HG02852 (cell line): ENCODE measurements around the gene POLR2B.
"Not testable (repeated sequence)": the region's sequence is repeated elsewhere in the genome, so short reads cannot be mapped to it uniquely, and the experiment has no call there.

ENCODE experiments used
- ATAC-seq: cut with Tn5 transposase; IDR thresholded peaks from one replicate; pipeline ENCODE4 v1.9.1; 2021; ENCODE audit warnings: mild to moderate bottlenecking, moderate library complexity; ENCODE audit not compliant: unreplicated experiment

Gene POLR2B

GRCh38 chr4:56986192-56986591 lies 7.5 kb downstream of the POLR2B start:
- no peak for ATAC-seq

GRCh38 chr4:56986952-56987351 lies 8.3 kb downstream of the POLR2B start:
- ATAC-seq, result no peak

GRCh38 chr4:56990109-56990905 lies 11.6 kb downstream of the POLR2B start:
- ATAC-seq, result no peak

- ATAC-seq, result no peak
These were observed 16.8 kb downstream of the POLR2B start for GRCh38 chr4:56995525-56995924.

- ATAC-seq, result no peak
These were observed 21.1 kb downstream of the POLR2B start for GRCh38 chr4:56999751-57000150.

GRCh38 chr4:57013543-57014120 lies 34.9 kb downstream of the POLR2B start:
- no peak for ATAC-seq

- ATAC-seq, result no peak
These were observed 40.3 kb downstream of the POLR2B start for GRCh38 chr4:57018980-57019379.

GRCh38 chr4:57020467-57021101 lies 41.9 kb downstream of the POLR2B start:
- no peak for ATAC-seq

- no peak for ATAC-seq
These were observed 44.4 kb downstream of the POLR2B start for GRCh38 chr4:57023104-57023503.

GRCh38 chr4:57034520-57034919 lies 55.8 kb downstream of the POLR2B start:
- ATAC-seq, result no peak

- peak; percentile 70 for ATAC-seq
These were observed 59.4 kb downstream of the POLR2B start for GRCh38 chr4:57037982-57038604.

GRCh38 chr4:57039345-57039744 lies 60.6 kb downstream of the POLR2B start:
- no peak for ATAC-seq

- ATAC-seq, result no peak
These were observed 61.8 kb downstream of the POLR2B start for GRCh38 chr4:57040510-57040909.

GRCh38 chr4:57041020-57041419 lies 62.3 kb downstream of the POLR2B start:
- ATAC-seq, result no peak

GRCh38 chr4:57042711-57043169 lies 64.0 kb downstream of the POLR2B start:
- ATAC-seq, result no peak

- ATAC-seq, result no peak
These were observed 64.9 kb downstream of the POLR2B start for GRCh38 chr4:57043347-57044251.

GRCh38 chr4:57044279-57044678 lies 65.6 kb downstream of the POLR2B start:
- no peak for ATAC-seq

- no peak for ATAC-seq
These were observed 66.3 kb downstream of the POLR2B start for GRCh38 chr4:57044996-57045395.

- not testable (repeated sequence) for ATAC-seq
These were observed 68.3 kb downstream of the POLR2B start for GRCh38 chr4:57047046-57047445.

GRCh38 chr4:57048590-57049304 lies 70.1 kb downstream of the POLR2B start:
- ATAC-seq, result no peak
